T-helper 2 cell treated with Interferon-gamma antibody and Interleukin-4, amounts not matched to agents 100 ng/mL and 5 ng/mL, for 36 hours (primary cell): ENCODE results near the gene PTGES2. TPM values are rescaled to one million over a fixed set of nuclear protein-coding genes. Genes with fewer than 3 reads are reported as not detected.
"Not testable (repeated sequence)": the region's sequence is repeated elsewhere in the genome, so short reads cannot be mapped to it uniquely, and the experiment has no call there.

Experiments
- intact Hi-C: fragments of 100-400 bp; cut with micrococcal nuclease; formaldehyde crosslinking; loops from one replicate; pipeline ENCODE4 v1.15.1; 2023
- total RNA-seq: library from RNA; stranded (reverse); gene quantifications from 2 replicates; pipeline ENCODE4 v1.2.3, GENCODE V29; 2022

PTGES2 gene
- total RNA-seq, 1 donor from 2014 or later: 52.5 TPM

DNA sequence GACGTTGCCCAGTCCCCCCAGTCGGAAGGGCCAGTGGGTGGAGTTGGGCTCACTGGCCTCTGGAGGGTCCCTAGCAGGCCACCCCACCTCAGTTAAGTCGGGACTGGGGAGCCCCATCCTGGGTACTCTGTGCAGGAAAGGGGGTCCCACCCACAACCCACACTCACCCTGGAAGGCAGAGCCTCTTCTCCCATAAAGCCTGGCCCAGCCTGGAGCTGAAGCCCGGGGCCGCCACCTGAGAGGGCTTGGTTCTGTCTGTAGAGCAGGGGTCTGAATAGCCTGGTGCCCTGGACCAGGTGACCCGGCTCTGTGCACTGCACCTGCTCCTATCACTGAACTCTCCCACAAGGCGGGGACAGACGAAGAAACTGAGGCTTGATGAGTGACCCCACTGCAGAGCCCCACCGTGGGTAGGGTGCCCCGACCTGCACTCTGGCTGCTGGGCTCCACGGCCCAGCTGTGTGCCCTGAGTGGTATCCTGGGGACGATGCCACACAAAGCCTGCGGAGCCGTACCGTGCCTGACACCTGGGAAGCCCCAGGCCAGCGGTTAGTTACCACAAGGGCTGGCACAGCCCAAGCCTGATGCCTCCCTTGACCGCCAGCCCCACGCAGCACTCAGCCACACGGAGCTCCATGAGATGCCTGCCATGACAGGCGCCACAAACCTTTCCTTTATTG is 7.3 kb downstream of the PTGES2 start:
- intact Hi-C loops: no loop called here

DNA sequence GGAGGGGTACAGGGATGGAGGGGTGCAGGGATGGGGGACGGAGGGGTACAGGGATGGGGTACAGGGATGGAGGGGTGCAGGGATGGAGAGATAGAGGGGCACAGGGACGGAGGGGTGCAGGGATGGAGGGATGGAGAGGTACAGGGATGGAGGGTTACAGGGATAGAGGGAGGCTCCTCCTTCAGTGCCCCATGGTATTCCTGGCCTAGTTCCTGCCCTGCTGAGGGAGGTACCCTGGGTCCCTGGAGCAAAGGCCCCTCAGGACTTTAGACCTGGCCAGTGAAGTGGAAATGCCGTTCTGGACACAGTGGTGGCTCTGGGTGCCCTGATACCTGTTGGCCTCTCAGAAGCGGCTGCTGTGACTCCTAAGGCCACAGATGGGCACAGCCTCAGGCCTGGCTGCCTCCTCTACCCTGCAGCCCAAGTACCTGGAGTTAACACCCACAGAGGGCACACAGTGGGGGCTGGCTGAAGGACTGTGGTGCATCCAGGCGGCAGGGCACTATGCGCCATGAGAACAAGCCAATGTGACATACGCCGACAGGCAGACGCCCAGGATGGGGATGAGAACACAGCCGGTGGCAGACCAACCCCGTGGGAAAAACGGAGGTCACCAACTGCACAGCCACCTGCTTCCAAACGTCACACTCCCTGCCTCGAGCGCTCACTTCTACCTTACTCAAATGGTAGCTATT is 8.4 kb downstream of the PTGES2 start:
- intact Hi-C loops: no loop called here

DNA sequence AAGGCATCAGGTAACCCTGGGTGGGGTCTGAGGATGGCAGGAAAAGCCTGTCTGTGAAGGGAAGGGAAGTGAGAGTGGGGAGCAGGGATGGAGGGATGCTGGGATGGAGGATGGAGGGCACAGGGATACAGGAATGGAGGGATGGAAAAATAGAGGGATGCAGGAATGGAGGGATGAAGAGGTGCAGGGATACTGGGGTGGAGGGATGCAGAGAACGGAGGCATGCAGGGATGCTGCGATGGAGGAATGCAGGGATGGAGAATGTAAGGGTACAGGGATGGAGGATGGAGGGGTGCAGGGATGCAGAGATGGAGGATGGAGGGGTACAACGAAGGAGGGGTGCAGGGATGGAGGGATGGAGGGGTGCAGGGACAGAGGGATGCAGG is 9.1 kb downstream of the PTGES2 start:
- intact Hi-C loops: no loop called here

DNA sequence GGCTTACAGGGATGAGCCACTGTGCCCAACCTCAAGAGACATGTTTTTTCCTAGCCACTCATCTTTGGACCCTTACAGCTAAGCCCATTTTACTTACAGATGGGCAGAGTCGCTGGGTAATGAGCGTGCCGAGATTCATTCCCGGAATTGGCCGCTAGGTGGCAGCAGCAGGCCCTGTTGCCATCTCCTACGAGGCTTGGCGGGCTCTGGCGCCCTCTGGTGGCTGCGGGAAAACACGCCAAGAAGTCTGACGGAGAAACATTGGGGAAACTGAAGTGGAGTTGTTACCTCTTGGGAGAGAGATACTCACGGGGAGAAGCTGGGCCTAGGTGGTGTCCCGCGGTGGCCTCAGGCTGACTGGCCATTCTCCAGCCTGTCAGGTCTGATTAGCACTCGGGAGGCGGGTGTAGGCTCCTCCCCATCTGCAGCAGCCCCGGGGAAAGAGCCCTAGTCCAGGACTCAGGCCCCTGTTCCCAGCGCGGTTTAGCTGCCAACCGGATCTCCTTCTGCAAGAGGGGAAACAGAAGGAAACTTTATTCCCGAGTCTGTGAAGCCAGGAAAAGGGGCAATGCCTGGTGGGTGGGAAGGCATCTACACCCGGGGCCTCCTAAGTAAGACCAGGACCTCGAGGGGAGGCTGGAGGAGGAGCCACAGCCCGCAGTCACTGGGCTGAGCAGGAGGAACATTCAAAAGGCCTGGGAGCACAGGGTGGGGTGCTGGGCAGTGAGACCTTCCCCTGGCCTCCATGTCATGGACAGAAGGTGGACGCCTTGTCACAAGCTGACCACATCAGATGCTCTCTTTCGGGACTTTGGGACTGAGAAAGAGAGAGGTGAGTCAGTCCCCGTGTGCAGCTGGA is 9.7 kb downstream of the PTGES2 start:
- intact Hi-C loops: loop anchor here (1.0 to 2.0 kb wide), 2 partner anchors 10 to 51 kb away; partner anchors contain the start of gene NAIF1

DNA sequence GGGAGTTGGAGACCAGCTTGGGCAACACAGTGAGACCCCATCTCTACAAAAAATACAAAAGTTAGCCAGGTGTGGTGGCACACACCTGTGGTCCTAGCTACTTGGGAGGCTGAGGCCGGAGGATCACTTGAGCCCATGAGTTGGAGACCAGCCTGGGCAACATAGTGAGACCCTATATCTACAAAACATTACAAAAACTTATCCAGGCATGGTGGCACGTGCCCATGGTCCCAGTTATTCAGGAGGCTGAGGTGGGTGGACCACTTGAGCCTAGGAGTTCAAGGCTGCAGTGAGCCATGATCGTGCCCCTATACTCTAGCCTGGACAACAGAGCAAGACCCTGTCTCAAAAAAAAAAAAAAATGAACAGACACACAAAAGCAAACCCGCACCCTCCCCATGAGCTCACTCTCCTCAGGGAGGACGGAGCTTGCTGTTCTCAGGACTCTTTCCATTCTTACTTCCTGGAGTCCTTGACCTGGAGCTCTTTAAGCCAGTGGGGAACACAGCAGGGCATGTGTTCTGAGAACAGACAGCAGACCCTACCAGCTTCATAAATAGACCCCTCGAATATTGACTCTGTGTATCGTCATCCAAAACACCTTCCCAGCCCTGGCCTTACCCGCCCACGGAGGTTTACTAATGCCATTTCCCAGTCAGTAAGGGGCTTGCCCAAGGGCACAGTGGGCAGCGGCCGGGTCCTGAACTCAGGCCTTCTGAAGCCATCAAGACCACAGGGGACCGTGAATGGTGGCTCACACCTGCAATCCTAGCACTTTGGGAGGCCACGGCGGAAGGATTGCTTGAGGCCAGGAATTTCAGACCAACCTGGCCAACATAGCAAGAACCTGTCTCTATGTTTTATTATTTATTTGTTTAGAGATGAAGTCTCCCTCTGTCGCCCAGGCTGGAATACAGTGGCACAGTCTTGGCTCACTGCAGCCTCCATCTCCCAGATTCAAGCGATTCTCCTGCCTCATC is 11.1 kb downstream of the PTGES2 start:
- intact Hi-C loops: loop anchor here (1.0 to 2.0 kb wide), 2 partner anchors 12 to 50 kb away; partner anchors contain the start of gene NAIF1

DNA sequence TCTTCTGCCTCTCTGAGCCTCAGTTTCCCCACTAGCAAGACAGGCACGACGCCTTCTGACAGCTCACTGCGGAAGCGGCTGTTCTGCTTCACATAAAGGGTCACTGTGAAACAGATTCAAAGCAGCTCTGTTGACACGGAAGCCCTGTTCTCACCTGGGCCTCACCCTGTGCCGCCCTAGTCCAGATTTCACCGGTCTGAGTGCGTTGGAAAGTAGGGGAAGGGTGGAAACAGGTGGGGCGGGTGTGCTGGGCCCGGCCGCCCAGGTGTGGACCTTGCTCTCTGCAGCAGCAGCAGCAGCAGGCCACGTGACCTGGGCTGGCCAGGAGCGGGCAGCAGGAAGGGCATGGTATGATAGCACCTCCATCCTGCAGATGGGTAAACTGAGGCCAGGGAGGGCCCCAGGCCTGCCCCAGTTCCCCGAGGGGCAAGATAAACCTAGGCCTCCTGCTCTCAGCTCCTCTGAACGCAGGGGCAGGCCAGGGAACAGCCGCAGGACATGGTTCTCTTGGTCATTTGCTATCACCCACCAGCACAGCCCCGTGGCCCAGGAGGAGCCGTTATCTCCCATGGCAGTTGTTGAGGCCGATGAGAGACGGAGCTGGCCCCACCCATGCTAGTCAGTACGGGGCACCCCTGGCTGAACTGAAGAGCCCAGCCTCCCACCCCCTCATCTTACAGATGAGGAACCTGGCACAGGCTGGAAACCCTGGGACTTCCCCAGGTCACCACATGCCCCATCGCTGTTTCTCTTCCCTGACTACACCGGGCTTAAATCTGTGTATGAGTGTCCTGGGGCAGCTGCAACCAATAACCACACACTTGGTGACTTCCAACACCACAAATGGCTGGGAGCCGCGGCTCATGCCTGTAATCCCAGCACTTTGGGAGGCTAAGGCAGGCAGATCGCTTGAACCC is 12.1 kb downstream of the PTGES2 start:
- intact Hi-C loops: loop anchor here (2.0 kb wide), 1 partner anchor 49 kb away; the partner anchor contains the start of gene NAIF1

DNA sequence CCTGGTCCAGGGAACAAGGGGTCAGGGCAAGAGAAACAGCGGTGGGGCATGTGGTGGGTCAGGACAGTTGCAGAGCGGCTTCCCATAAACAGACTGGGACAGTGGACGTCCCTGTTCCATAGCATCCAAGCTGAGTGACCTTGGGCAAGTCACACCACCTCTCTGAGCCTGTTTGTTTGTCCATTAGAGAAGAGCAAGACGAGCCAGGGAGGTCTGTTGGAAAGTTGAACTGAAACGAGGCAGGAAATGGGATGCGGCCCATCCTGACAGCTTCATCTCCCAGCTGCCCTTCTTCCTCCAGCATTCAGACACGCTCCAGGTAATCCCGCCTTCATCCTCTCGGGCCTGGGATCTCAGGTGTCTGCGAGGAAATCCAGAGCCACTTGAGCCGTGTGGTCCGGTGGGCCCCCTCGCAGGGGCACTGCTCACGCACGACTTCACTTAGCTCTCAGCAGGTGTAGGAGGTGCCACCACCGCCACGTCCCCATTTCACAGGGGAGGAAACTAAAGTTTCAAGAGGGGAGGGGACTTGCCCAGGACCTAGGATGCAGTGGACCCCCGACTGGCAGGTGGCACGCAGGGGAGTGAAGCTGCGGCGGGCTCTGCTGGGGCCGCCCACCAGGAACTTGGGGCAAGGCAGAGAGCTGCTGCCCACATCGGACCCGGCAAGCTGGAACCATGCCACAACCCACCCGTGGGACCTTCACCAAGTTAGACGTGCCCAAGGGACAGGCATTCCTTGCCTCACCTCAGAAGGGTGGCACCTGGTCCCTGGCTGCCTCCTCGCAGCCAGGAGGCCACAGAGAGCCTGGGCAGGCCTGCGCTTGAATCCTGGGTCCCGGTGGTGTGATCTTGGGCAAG is 13.0 kb downstream of the PTGES2 start:
- intact Hi-C loops: no loop called here

DNA sequence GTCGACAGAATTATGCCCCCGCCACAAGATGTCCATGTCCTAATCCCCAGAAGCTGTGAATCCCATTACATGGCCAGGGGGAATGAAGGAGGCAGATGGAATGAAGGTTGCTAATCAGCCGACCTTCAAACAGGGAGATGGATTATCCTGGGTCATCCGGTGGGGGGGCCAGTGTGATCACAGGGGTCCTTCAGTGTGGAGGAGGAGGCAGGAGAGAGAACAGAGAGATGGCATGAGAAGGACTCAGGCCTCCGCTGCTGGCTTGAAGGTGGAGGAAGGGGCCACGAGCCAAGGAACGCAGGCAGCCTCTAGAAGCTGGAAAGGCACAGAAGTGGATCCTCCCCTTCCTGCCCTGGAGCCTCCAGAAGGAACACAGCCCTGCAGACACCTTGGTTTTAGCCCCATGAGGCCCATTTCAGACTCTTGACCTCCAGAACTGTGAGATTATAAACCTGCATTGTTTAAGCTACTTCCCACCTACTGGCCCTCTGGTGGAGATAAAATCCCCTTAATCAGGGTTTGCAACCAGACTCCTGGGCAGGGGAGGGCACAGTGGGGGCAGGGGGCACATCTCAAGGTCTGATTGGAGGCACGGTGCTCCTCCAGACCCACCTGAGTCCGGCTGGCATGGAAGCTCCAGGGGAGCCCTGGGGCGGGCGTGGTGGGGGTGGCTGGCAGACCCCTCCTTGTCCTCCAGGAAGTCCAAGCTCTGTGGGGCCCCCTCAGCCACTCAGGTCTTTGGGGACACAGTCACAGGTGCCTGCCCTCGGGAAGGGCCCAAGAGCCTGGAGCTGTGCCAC is 13.8 kb downstream of the PTGES2 start:
- intact Hi-C loops: no loop called here

DNA sequence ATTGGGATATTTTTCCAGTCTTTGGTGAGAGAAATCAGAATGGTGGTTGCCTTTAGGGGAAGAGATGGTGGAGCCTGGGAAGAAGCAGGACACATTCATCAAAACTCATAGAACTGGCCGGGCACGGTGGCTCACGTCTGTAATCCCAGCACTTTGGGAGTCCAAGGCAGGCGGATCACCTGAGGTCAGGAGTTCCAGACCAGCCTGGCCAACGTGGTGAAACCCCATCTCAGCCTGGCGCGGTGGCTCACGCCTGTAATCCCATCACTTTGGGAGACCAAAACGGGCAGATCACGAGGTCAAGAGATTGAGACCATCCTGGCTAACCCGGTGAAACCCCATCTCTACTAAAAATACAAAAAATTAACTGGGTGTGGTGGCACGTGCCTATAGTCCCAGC is 15.8 kb downstream of the PTGES2 start:
- intact Hi-C loops: not testable (repeated sequence)

DNA sequence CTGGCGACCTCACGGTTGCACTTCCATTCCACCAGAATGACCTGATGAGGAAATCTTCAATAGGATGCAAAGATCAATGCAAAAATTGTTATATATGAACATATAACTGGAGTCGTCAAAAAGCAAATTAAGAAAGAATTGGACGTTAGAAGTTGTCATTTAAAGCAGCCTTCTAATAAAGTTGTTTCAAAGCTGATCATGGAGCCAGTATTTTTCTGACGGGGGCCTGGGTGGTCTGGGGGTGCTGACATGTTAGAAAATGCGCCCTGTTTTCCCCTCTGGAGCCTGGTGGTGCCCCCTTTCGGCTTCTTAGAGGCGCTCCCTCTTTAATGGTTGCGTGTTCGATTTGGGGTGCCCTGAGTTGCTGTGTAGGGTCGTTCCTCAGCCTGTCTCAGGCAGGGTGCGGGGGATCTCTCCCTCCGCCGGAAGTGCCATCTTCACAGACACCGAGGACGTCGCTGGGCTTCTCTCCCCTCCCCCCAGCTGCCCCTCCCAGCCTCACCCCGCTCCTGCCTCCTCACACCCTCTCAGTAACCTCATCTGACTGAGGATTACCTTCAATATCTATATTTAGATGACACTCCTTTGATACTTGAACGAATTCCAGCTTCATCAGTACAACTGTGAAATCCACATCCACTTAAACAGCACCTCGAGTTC is 18.3 kb downstream of the PTGES2 start:
- intact Hi-C loops: no loop called here

DNA sequence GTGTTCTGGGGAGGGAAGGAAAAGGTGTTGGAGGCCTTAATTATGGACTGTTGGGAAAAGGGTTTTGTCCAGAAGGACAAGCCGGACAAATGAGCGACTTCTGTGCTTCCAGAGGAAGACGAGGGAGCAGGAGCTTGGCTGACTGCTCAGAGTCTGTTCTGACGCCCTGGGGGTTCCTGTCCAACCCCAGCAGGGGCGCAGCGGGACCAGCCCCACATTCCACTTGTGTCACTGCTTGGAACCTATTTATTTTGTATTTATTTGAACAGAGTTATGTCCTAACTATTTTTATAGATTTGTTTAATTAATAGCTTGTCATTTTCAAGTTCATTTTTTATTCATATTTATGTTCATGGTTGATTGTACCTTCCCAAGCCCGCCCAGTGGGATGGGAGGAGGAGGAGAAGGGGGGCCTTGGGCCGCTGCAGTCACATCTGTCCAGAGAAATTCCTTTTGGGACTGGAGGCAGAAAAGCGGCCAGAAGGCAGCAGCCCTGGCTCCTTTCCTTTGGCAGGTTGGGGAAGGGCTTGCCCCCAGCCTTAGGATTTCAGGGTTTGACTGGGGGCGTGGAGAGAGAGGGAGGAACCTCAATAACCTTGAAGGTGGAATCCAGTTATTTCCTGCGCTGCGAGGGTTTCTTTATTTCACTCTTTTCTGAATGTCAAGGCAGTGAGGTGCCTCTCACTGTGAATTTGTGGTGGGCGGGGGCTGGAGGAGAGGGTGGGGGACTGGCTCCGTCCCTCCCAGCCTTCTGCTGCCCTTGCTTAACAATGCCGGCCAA is 19.1 kb downstream of the PTGES2 start:
- intact Hi-C loops: no loop called here

DNA sequence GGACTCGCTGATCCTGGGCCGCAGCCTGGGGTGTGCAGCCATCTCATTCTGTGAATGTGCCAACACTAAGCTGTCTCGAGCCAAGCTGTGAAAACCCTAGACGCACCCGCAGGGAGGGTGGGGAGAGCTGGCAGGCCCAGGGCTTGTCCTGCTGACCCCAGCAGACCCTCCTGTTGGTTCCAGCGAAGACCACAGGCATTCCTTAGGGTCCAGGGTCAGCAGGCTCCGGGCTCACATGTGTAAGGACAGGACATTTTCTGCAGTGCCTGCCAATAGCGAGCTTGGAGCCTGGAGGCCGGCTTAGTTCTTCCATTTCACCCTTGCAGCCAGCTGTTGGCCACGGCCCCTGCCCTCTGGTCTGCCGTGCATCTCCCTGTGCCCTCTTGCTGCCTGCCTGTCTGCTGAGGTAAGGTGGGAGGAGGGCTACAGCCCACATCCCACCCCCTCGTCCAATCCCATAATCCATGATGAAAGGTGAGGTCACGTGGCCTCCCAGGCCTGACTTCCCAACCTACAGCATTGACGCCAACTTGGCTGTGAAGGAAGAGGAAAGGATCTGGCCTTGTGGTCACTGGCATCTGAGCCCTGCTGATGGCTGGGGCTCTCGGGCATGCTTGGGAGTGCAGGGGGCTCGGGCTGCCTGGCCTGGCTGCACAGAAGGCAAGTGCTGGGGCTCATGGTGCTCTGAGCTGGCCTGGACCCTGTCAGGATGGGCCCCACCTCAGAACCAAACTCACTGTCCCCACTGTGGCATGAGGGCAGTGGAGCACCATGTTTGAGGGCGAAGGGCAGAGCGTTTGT is 19.9 kb downstream of the PTGES2 start:
- intact Hi-C loops: no loop called here

DNA sequence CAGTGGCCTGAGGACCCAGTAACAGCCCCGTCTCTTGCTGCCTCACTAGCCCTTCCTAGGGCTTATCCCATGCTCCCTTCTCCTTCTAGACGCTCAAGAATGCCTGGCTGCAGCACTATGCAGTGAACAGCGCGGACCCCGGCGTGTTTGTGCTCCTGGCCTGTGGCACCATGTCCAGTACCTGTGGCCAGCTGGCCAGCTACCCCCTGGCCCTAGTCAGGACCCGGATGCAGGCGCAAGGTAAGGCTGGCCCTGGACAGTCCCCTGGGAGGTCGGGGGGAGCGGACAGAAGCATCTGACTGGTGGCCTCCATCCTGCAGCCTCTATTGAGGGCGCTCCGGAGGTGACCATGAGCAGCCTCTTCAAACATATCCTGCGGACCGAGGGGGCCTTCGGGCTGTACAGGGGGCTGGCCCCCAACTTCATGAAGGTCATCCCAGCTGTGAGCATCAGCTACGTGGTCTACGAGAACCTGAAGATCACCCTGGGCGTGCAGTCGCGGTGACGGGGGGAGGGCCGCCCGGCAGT is 20.5 kb downstream of the PTGES2 start:
- intact Hi-C loops: no loop called here

DNA sequence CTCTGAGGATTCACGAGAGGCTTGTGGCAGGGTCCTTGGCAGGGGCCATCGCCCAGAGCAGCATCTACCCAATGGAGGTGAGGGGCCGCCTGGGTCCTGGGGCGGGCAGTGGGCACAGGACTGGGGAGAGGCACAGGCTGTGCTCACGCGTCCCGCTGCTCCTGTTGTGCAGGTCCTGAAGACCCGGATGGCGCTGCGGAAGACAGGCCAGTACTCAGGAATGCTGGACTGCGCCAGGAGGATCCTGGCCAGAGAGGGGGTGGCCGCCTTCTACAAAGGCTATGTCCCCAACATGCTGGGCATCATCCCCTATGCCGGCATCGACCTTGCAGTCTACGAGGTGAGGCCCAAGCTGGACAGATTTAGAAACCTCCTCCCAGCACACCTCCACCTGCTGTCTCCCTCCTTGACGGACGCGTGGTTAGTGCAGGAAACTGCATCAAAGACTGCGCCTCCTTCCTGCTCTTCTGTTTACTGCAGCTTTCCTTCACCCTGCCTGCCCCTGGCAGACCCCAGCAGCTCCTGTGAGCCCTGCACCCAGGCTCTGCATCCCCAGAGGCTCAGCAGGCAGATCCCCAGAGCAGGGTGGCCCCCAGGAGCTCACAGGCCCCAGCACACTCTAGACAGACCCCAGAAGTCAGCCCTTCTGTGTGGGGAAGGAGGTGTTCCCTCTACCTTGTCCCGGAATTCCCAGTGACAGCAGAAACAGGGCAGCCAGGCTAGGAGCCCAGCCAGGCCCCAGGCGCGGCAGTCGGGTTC is 21.2 kb downstream of the PTGES2 start:
- intact Hi-C loops: no loop called here
